Endodermal cell (in vitro differentiated cells): ENCODE results near the gene GOLIM4. TPM values are rescaled to one million over a fixed set of nuclear protein-coding genes. Genes with fewer than 3 reads are reported as not detected.

ENCODE experiments used
- DNase-seq: peaks from one replicate; pipeline ENCODE4 v3.0.0-alpha.2; 2017
- H3K27ac ChIP-seq: 2 replicates; pipeline ENCODE4 v1.5.1; 2013; ENCODE audit warnings: mild to moderate bottlenecking, low read depth, low read length, moderate library complexity
- H3K27me3 ChIP-seq: 2 replicates; pipeline ENCODE4 v1.6.1; 2013; ENCODE audit warnings: mild to moderate bottlenecking, low read length, moderate library complexity; ENCODE audit not compliant: insufficient read depth, control insufficient read depth, poor library complexity, severe bottlenecking
- H3K36me3 ChIP-seq: 2 replicates; pipeline ENCODE4 v1.7.0; 2013; ENCODE audit warnings: mild to moderate bottlenecking, low read length, moderate library complexity; ENCODE audit not compliant: control insufficient read depth, insufficient read depth
- H3K4me1 ChIP-seq: one replicate; pipeline ENCODE4 v1.7.0; 2013; ENCODE audit warnings: low read length; ENCODE audit not compliant: control insufficient read depth, insufficient read depth
- H3K4me3 ChIP-seq: 2 replicates; pipeline ENCODE4 v1.5.1; 2013; ENCODE audit warnings: mild to moderate bottlenecking, low read length, moderate library complexity
- H3K9ac ChIP-seq: 2 replicates; pipeline ENCODE4 v1.6.1; 2013; ENCODE audit warnings: mild to moderate bottlenecking, low read length, moderate library complexity; ENCODE audit not compliant: poor library complexity, severe bottlenecking; ENCODE audit errors: extremely low read depth
- H3K9me3 ChIP-seq: 2 replicates; pipeline ENCODE4 v1.6.1; 2013; ENCODE audit warnings: mild to moderate bottlenecking, low read length, moderate library complexity; ENCODE audit not compliant: control insufficient read depth
- H3K27ac Mint-ChIP-seq: 2 replicates; pipeline ENCODE4 v1.8.0; 2020; ENCODE audit warnings: mixed read lengths
- H3K27me3 Mint-ChIP-seq: 2 replicates; pipeline ENCODE4 v1.8.0; 2021; ENCODE audit warnings: mild to moderate bottlenecking, mixed read lengths; ENCODE audit not compliant: insufficient read depth
- H3K36me3 Mint-ChIP-seq: 2 replicates; pipeline ENCODE4 v1.8.0; 2020; ENCODE audit warnings: low read depth, mixed read lengths
- H3K4me1 Mint-ChIP-seq: 2 replicates; pipeline ENCODE4 v1.8.0; 2020; ENCODE audit warnings: mixed read lengths
- H3K4me3 Mint-ChIP-seq: 2 replicates; pipeline ENCODE4 v1.8.0; 2020; ENCODE audit warnings: mild to moderate bottlenecking, moderate library complexity, mixed read lengths
- H3K9me3 Mint-ChIP-seq: 2 replicates; pipeline ENCODE4 v1.8.0; 2020; ENCODE audit warnings: mild to moderate bottlenecking, mixed read lengths
- WGBS, 2 experiments: methylation state at CpG; one replicate each; pipeline versions ENCODE4 v1.1.5 to v1.1.7; 2013; ENCODE audit warnings: missing lambda C conversion rate in 2 of 2, mixed read lengths in 1 of 2; ENCODE audit not compliant: insufficient coverage in 1 of 2, insufficient read length in 1 of 2; 5-methylcytosine and 5-hydroxymethylcytosine counted together
- long read RNA-seq, 4 experiments: library from polyadenylated mRNA in 2 of 4; library from RNA in 1 of 4; library from capped mRNA in 1 of 4; stranded (forward) in 3 of 4; unstranded in 1 of 4; transcript quantifications; one replicate each; pipeline ENCODE4 v2.0.0, GENCODE V29; 2020 to 2021; ENCODE audit warnings: inconsistent platforms in 1 of 4
- polyA plus RNA-seq, 2 experiments: library from polyadenylated mRNA; stranded (reverse); fragments of 50-300 nt; gene quantifications; one replicate each; pipeline ENCODE4 v1.2.3, GENCODE V29; 2013
- total RNA-seq, 2 donors: library from RNA; stranded (reverse); fragmentation: NEBNext Ultra II Directional in 1 of 2; extraction: Animal tissue kit (Norgen Biotek cat#: 25700) in 1 of 2; gene quantifications; 2 replicates in 1 of 2; 3 replicates in 1 of 2; pipeline ENCODE4 v1.2.1, GENCODE V29; 2021
- TF ChIP-seq, protein P1 (sequence below): fragments of 200-600 bp; sonication (generic); conservative IDR thresholded peaks from 2 replicates; pipeline ENCODE4 v1.5.0; 2021; ENCODE audit warnings: antibody characterized with exemption, mild to moderate bottlenecking

Gene GOLIM4, protein sequence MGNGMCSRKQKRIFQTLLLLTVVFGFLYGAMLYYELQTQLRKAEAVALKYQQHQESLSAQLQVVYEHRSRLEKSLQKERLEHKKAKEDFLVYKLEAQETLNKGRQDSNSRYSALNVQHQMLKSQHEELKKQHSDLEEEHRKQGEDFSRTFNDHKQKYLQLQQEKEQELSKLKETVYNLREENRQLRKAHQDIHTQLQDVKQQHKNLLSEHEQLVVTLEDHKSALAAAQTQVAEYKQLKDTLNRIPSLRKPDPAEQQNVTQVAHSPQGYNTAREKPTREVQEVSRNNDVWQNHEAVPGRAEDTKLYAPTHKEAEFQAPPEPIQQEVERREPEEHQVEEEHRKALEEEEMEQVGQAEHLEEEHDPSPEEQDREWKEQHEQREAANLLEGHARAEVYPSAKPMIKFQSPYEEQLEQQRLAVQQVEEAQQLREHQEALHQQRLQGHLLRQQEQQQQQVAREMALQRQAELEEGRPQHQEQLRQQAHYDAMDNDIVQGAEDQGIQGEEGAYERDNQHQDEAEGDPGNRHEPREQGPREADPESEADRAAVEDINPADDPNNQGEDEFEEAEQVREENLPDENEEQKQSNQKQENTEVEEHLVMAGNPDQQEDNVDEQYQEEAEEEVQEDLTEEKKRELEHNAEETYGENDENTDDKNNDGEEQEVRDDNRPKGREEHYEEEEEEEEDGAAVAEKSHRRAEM
- 10 to 100 TPM; 19.3 to 19.9 TPM for total RNA-seq
- polyA plus RNA-seq (2013, experiment 1 of 2): 58.6 TPM
- 58.6 TPM for polyA plus RNA-seq (2013, experiment 2 of 2)
- long read RNA-seq, experiment 1, partial matches to known transcripts: 0 of 3 reads
- long read RNA-seq, experiment 1, other reads (novel, unspliced or antisense): 3 of 3 reads
- long read RNA-seq, experiment 2, full-length matches to known transcripts: 8 of 9 reads
- long read RNA-seq, experiment 2, partial matches to known transcripts: 0 of 9 reads
- long read RNA-seq, experiment 2, other reads (novel, unspliced or antisense): 1 of 9 reads
- long read RNA-seq, experiment 3, full-length matches to known transcripts: 16 of 115 reads
- long read RNA-seq, experiment 3, partial matches to known transcripts: 64 of 115 reads
- long read RNA-seq, experiment 3, other reads (novel, unspliced or antisense): 35 of 115 reads
- long read RNA-seq, experiment 4, partial matches to known transcripts: 5 of 7 reads
- long read RNA-seq, experiment 4, other reads (novel, unspliced or antisense): 2 of 7 reads

- H3K27me3 ChIP-seq: no peaks in the 10 kb centered on the region
- Mint-ChIP-seq H3K36me3 (no peaks in the 10 kb centered on the region), H3K4me1 (peaks cover 34% of the 10 kb centered on the region), H3K9me3 (no peaks in the 10 kb centered on the region), H3K27ac (peak within 1 kb of the TSS; percentile 68), H3K27me3 (no peaks in the 10 kb centered on the region), H3K4me3 (peak within 1 kb of the TSS; percentile 77)
- H3K27ac ChIP-seq: peak within 1 kb of the TSS; percentile 97
- WGBS, 2 experiments: 0% methylated on average over 11 to 52 of the region's 52 CpGs
- peak within 1 kb of the TSS; percentile 49 for H3K9ac ChIP-seq
- no peaks in the 10 kb centered on the region for H3K36me3 ChIP-seq
- H3K4me1 ChIP-seq: peaks cover 9% of the 10 kb centered on the region
- DNase-seq: peak; percentile 98
- no peaks in the 10 kb centered on the region for H3K9me3 ChIP-seq
- H3K4me3 ChIP-seq: peak within 1 kb of the TSS; percentile 90
- TF ChIP-seq, protein P1, sequence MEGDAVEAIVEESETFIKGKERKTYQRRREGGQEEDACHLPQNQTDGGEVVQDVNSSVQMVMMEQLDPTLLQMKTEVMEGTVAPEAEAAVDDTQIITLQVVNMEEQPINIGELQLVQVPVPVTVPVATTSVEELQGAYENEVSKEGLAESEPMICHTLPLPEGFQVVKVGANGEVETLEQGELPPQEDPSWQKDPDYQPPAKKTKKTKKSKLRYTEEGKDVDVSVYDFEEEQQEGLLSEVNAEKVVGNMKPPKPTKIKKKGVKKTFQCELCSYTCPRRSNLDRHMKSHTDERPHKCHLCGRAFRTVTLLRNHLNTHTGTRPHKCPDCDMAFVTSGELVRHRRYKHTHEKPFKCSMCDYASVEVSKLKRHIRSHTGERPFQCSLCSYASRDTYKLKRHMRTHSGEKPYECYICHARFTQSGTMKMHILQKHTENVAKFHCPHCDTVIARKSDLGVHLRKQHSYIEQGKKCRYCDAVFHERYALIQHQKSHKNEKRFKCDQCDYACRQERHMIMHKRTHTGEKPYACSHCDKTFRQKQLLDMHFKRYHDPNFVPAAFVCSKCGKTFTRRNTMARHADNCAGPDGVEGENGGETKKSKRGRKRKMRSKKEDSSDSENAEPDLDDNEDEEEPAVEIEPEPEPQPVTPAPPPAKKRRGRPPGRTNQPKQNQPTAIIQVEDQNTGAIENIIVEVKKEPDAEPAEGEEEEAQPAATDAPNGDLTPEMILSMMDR: peak; percentile 42
Measured at GRCh38 chr3:168095611-168096209, at the start of gene GOLIM4. GOLIM4 (minus strand) TSS chr3:168095924; CDS start chr3:168095285, 639 bp downstream.

GRCh38 chr3:168141405-168141998 is 45.8 kb upstream of the GOLIM4 start:
- Mint-ChIP-seq H3K36me3 (no peaks in the 10 kb centered on the region), H3K4me1 (peaks cover 6% of the 10 kb centered on the region), H3K27ac (no peak overlapping the region), H3K9me3 (no peaks in the 10 kb centered on the region), H3K27me3 (no peaks in the 10 kb centered on the region), H3K4me3 (no peak overlapping the region)
- Histone ChIP-seq H3K9ac (no peak overlapping the region), H3K27me3 (no peaks in the 10 kb centered on the region), H3K9me3 (no peaks in the 10 kb centered on the region), H3K36me3 (no peaks in the 10 kb centered on the region), H3K4me3 (no peak overlapping the region), H3K27ac (no peak overlapping the region), H3K4me1 (no peaks in the 10 kb centered on the region)
- 92 to 95% methylated on average over 4 to 6 of the region's 6 CpGs for WGBS, 2 experiments
- no peak for DNase-seq
- TF ChIP-seq, protein P1: no peak
